B cell (primary cell): ENCODE results near the gene TMEM37. TPM values are rescaled to one million over a fixed set of nuclear protein-coding genes. Genes with fewer than 3 reads are reported as not detected.

Source experiments
- ATAC-seq: fragments of 200-7000 bp; cut with Tn5 transposase; one replicate; pipeline ENCODE4 v1.10.0; 2021; ENCODE audit warnings: low read depth, mild to moderate bottlenecking, moderate number of reproducible peaks, moderate library complexity
- CTCF ChIA-PET: fragments of 350-600 bp; sonication (Branson Sonifier 250); formaldehyde crosslinking; loops from one replicate; lab custom pipeline; 2021; ENCODE audit warnings: antibody characterized with exemption, inconsistent platforms; lab: Charles Lee
- POLR2A ChIA-PET: fragments of 350-600 bp; sonication (Branson Sonifier 250); formaldehyde crosslinking; loops from one replicate; lab custom pipeline; 2021; ENCODE audit warnings: antibody characterized with exemption; lab: Charles Lee
- DNase-seq: peaks from one replicate; pipeline ENCODE4 v3.0.0; 2013
- H2AFZ ChIP-seq: 2 replicates; pipeline ENCODE4 v1.6.1; 2012; ENCODE audit warnings: mild to moderate bottlenecking, low read depth, low read length; ENCODE audit not compliant: insufficient read depth, poor library complexity, severe bottlenecking
- H3K27ac ChIP-seq, 2 donors: 1 replicate in 1 of 2; 2 replicates in 1 of 2; pipeline ENCODE4 v1.5.1; 2012 to 2013; ENCODE audit warnings: low read length in 2 of 2, mild to moderate bottlenecking in 2 of 2, moderate library complexity in 1 of 2
- H3K27me3 ChIP-seq, 4 experiments: fragments of 200-600 bp in 1 of 4; sonication (generic) in 1 of 4; replicated peaks in 1 of 4; 1 replicate in 2 of 4; 2 replicates in 2 of 4; pipeline versions ENCODE4 v1.6.1 to v1.7.0; 2013 to 2016; ENCODE audit warnings: low read length in 3 of 4, mild to moderate bottlenecking in 2 of 4, mixed read lengths in 1 of 4, moderate library complexity in 1 of 4; ENCODE audit not compliant: insufficient read depth in 4 of 4, control insufficient read depth in 3 of 4; ENCODE audit errors: control extremely low read depth in 1 of 4
- H3K36me3 ChIP-seq, 2 experiments: replicated peaks in 1 of 2; 1 replicate in 1 of 2; 2 replicates in 1 of 2; pipeline versions ENCODE4 v1.6.1 to v1.7.1; 2013; ENCODE audit warnings: low read length in 1 of 2; ENCODE audit not compliant: insufficient read depth in 2 of 2, control insufficient read depth in 1 of 2; ENCODE audit errors: control extremely low read depth in 1 of 2, extremely low read depth in 1 of 2
- H3K4me1 ChIP-seq, 2 donors: fragments of 200-600 bp in 1 of 2; sonication (generic) in 1 of 2; 1 replicate in 1 of 2; 2 replicates in 1 of 2; pipeline versions ENCODE4 v1.5.1 to v1.6.1; 2013 to 2017; ENCODE audit warnings: low read length in 2 of 2; ENCODE audit not compliant: control insufficient read depth in 2 of 2, insufficient read depth in 2 of 2
- H3K4me2 ChIP-seq: replicated peaks from 2 replicates; pipeline ENCODE3; 2012; ENCODE audit warnings: mild to moderate bottlenecking, low read depth, low read length; ENCODE audit not compliant: poor library complexity, severe bottlenecking
- H3K4me3 ChIP-seq, 5 experiments: fragments of 200-600 bp in 1 of 5; sonication (generic) in 1 of 5; 1 replicate in 3 of 5; 2 replicates in 2 of 5; pipeline versions ENCODE4 v1.5.1 to v1.7.0; 2011 to 2016; ENCODE audit warnings: low read length in 4 of 5, mild to moderate bottlenecking in 4 of 5, low read depth in 2 of 5, control low read depth in 1 of 5, moderate library complexity in 1 of 5; ENCODE audit not compliant: insufficient read depth in 1 of 5; ENCODE audit errors: control extremely low read depth in 1 of 5, extremely low read depth in 1 of 5
- H3K79me2 ChIP-seq: fragments of 200-600 bp; sonication (generic); one replicate; pipeline ENCODE4 v1.6.0; 2016; ENCODE audit warnings: low read length; ENCODE audit not compliant: control insufficient read depth, insufficient read depth
- H3K9ac ChIP-seq: fragments of 200-600 bp; sonication (generic); 2 replicates; pipeline ENCODE4 v1.6.1; 2017; ENCODE audit warnings: mild to moderate bottlenecking, low read length, moderate library complexity
- H3K9me3 ChIP-seq, 3 donors: one replicate each; pipeline versions ENCODE4 v1.6.1 to v1.7.1; 2013; ENCODE audit warnings: low read length in 2 of 3; ENCODE audit not compliant: control insufficient read depth in 2 of 3, insufficient read depth in 1 of 3; ENCODE audit errors: control extremely low read depth in 1 of 3
- H4K20me1 ChIP-seq: 2 replicates; pipeline ENCODE4 v1.6.0; 2012; ENCODE audit warnings: mild to moderate bottlenecking, low read length; ENCODE audit not compliant: insufficient read depth, control insufficient read depth, poor library complexity, severe bottlenecking
- H3K27ac Mint-ChIP-seq: one replicate; pipeline ENCODE4 v1.8.0; 2021; ENCODE audit warnings: mixed read lengths
- H3K27me3 Mint-ChIP-seq: one replicate; pipeline ENCODE4 v1.8.0; 2021; ENCODE audit warnings: mixed read lengths
- H3K4me1 Mint-ChIP-seq: one replicate; pipeline ENCODE4 v1.8.0; 2021; ENCODE audit warnings: mixed read lengths
- H3K4me3 Mint-ChIP-seq: one replicate; pipeline ENCODE4 v1.8.0; 2021; ENCODE audit warnings: mixed read lengths
- H3K9me3 Mint-ChIP-seq: one replicate; pipeline ENCODE4 v1.8.0; 2022; ENCODE audit warnings: mixed read lengths; ENCODE audit not compliant: insufficient read depth
- EZH2 ChIP-seq: IDR thresholded peaks from 2 replicates; pipeline ENCODE4 v1.6.1; 2012; ENCODE audit warnings: borderline replicate concordance, low read depth, mild to moderate bottlenecking, moderate library complexity, low read length; ENCODE audit not compliant: insufficient read depth, poor library complexity, severe bottlenecking
- WGBS: methylation state at CpG from one replicate; pipeline ENCODE4 v1.1.5; 2013; ENCODE audit warnings: missing lambda C conversion rate; ENCODE audit not compliant: insufficient coverage; 5-methylcytosine and 5-hydroxymethylcytosine counted together
- intact Hi-C: fragments of 100-400 bp; cut with micrococcal nuclease; formaldehyde crosslinking; loops from one replicate; pipeline ENCODE4 v1.10.0; 2022
- polyA plus RNA-seq: library from polyadenylated mRNA; depleted of rRNA; stranded (reverse); fragments of >200 nt; gene quantifications from 2 replicates; pipeline ENCODE4 v1.2.3, GENCODE V29; 2012
- total RNA-seq, 2 donors: library from RNA; stranded (reverse); fragments of 120-200 nt in 1 of 2; gene quantifications; 1 replicate in 1 of 2; 2 replicates in 1 of 2; pipeline versions ENCODE4 v1.2.3 to v1.2.4, GENCODE V29; 2013 to 2022
- TF ChIP-seq, protein P1 (sequence below): fragments of 200-600 bp; IDR thresholded peaks from one replicate; pipeline ENCODE4 v1.8.0; 2022; ENCODE audit warnings: antibody characterized with exemption, mild to moderate bottlenecking

Gene TMEM37
- total and polyA plus RNA-seq, 2 donors (not counting 1 experiment from before 2014, with no cell fraction given): not detected

DNA sequence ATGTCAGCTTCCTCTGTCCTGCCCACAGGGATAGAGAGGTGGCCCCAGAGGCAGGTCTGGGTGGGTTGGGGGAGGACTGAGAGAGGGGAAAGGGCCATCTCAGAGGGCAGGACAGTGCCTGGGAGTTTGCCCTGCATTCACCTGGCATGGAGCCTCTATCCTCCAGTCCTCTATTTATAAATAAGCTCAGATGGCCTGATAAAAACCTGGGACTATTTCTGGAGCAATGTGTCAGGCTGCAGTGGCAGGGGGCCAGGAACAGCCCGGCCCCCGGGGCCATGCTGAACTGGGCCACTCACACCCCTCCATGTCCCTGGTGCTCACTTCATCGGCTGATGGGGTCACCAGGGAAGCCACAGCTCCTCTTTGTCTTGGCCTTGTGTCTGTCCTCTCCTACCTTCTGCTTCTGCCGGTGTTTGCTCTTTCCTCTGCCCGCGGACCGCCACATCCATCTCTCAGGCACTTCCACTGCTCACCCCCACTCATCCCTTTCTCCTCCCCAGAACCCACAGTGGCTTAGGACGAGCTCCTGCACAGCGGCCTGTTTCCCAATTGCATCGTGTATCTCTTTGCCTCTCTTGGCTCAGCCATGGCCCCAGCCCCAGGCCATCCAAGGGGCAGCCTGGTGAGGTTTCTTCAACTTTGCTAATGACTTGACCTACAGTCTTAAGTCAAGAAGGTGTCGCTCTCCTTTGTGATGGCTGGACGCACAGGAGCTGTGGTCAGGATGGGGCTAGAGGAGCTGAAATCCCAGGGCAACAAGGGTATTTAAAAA is 53.9 kb downstream of the TMEM37 start:
- H3K79me2 ChIP-seq: no peaks in the 10 kb centered on the region
- H3K9ac ChIP-seq: no peak overlapping the region
- H3K27ac Mint-ChIP-seq: no peak overlapping the region
- no peak overlapping the region for H3K4me3 ChIP-seq
- H3K4me1 ChIP-seq: no peaks in the 10 kb centered on the region
- TF ChIP-seq, protein P1, sequence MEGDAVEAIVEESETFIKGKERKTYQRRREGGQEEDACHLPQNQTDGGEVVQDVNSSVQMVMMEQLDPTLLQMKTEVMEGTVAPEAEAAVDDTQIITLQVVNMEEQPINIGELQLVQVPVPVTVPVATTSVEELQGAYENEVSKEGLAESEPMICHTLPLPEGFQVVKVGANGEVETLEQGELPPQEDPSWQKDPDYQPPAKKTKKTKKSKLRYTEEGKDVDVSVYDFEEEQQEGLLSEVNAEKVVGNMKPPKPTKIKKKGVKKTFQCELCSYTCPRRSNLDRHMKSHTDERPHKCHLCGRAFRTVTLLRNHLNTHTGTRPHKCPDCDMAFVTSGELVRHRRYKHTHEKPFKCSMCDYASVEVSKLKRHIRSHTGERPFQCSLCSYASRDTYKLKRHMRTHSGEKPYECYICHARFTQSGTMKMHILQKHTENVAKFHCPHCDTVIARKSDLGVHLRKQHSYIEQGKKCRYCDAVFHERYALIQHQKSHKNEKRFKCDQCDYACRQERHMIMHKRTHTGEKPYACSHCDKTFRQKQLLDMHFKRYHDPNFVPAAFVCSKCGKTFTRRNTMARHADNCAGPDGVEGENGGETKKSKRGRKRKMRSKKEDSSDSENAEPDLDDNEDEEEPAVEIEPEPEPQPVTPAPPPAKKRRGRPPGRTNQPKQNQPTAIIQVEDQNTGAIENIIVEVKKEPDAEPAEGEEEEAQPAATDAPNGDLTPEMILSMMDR: no peak
- TF ChIP-seq EZH2: no peak
- H3K4me3 Mint-ChIP-seq: no peak overlapping the region
- DNase-seq (no peak), ATAC-seq (no peak)
- intact Hi-C loops: no loop called here
- H3K4me2 ChIP-seq: no peak overlapping the region
- CTCF ChIA-PET: interaction anchor here (3.5 kb wide), 1 partner anchor 9 kb away, joined by 14 read pairs; no protein-coding TSS in a partner anchor
- H3K36me3 ChIP-seq: no peaks in the 10 kb centered on the region
- H3K27me3 Mint-ChIP-seq: peaks cover 20% of the 10 kb centered on the region
- H3K9me3 ChIP-seq: no peaks in the 10 kb centered on the region
- no peaks in the 10 kb centered on the region for H3K4me1 Mint-ChIP-seq
- H3K27ac ChIP-seq: no peak overlapping the region
- POLR2A ChIA-PET: no interaction called here
- no peaks in the 10 kb centered on the region for H4K20me1 ChIP-seq
- peaks cover 0 to 2% (median 0%) of the 10 kb centered on the region in 4 experiments for H3K27me3 ChIP-seq
- H2AFZ ChIP-seq: no peak overlapping the region
- H3K9me3 Mint-ChIP-seq: no peaks in the 10 kb centered on the region
- WGBS: 93% methylated on average over 11 of the region's 12 CpGs

DNA sequence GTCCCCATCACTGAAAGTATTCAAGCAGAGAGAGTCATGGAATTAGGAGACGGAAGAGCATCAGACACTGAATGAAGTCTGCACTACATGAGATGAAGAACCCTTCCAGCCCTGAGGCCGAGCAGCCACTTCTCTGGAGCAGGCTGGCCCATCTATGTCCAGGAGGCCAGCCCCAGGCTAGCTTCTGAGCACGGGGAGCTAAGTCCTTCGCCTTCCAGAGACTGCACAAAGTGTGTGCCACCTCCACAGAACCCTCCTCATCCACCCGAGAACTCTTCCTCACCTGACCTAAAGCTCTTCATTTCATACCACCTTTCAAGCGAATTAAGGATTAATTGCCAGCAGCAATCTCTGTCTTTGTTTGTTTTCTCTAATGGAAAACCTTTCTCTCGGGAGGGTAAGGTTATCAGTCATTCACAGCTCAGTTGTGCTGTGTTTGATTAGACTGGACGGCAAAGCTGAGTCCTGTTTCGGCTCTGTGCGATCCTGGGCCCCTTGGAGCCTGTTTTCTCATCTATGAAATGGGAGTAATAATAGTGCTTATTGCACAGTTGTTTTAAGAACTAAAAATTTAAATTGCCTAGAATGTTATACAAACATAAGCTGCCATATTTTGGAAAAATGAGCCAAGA is 54.7 kb downstream of the TMEM37 start:
- POLR2A ChIA-PET: no interaction called here
- Histone ChIP-seq H3K27me3 (peaks cover 0 to 2% (median 0%) of the 10 kb centered on the region in 4 experiments), H3K4me1 (no peaks in the 10 kb centered on the region), H3K4me3 (no peak overlapping the region), H2AFZ (no peak overlapping the region), H4K20me1 (no peaks in the 10 kb centered on the region), H3K79me2 (no peaks in the 10 kb centered on the region), H3K9me3 (no peaks in the 10 kb centered on the region), H3K4me2 (no peak overlapping the region), H3K9ac (no peak overlapping the region), H3K36me3 (no peaks in the 10 kb centered on the region), H3K27ac (no peak overlapping the region)
- TF ChIP-seq, protein P1: no peak
- TF ChIP-seq EZH2: no peak
- WGBS: 90% methylated on average over 5 of the region's 10 CpGs
- H3K4me3 Mint-ChIP-seq: no peak overlapping the region
- ATAC-seq: no peak
- peaks cover 20% of the 10 kb centered on the region for H3K27me3 Mint-ChIP-seq
- intact Hi-C loops: no loop called here
- CTCF ChIA-PET: interaction anchor here (3.5 kb wide), 1 partner anchor 10 kb away, joined by 14 read pairs; no protein-coding TSS in a partner anchor
- no peaks in the 10 kb centered on the region for H3K4me1 Mint-ChIP-seq
- H3K27ac Mint-ChIP-seq: no peak overlapping the region
- no peak for DNase-seq
- H3K9me3 Mint-ChIP-seq: no peaks in the 10 kb centered on the region
